Suprapubic skin (tissue), 4 donors: ENCODE results near the gene C2orf80.

Experiments used
- CTCF ChIP-seq, 2 donors: fragments of 200-600 bp in 1 of 2; fragments of 450-650 bp in 1 of 2; sonication (generic) in 1 of 2; IDR thresholded peaks; one replicate each; pipeline ENCODE4 v1.5.1; 2016 to 2019; ENCODE audit warnings: antibody characterized with exemption in 2 of 2, mild to moderate bottlenecking in 1 of 2, moderate library complexity in 1 of 2
- EP300 ChIP-seq: sonication (generic); formaldehyde crosslinking; IDR thresholded peaks from one replicate; pipeline ENCODE4 v1.6.1; 2017; ENCODE audit warnings: antibody characterized with exemption
- POLR2A ChIP-seq, 2 donors: fragments of 450-650 bp; IDR thresholded peaks; one replicate each; pipeline ENCODE4 v1.6.1; 2017; ENCODE audit warnings: antibody characterized with exemption in 2 of 2, mild to moderate bottlenecking in 2 of 2, moderate library complexity in 2 of 2
- POLR2AphosphoS5 ChIP-seq, 3 donors: sonication (generic); formaldehyde crosslinking; IDR thresholded peaks; one replicate each; pipeline ENCODE4 v1.6.1; 2017; ENCODE audit warnings: antibody characterized with exemption in 3 of 3

- TF ChIP-seq POLR2AphosphoS5 (IDR thresholded peaks at IDR 0.05) (no peak), CTCF (IDR thresholded peaks at IDR 0.05) (no peak), POLR2A (IDR thresholded peaks at IDR 0.05) (no peak), EP300 (no peak)
Observed at GRCh38 chr2:208147008-208147407, 42.8 kb downstream of the C2orf80 start.
